Fibroblast of villous mesenchyme (primary cell): ENCODE measurements around the gene SLIT3. TPM values are rescaled to one million over a fixed set of nuclear protein-coding genes. Genes with fewer than 3 reads are reported as not detected.

Experiments
- DNase-seq: peaks from one replicate; pipeline ENCODE4 v3.0.0-alpha.2; 2010; ENCODE audit warnings: low read depth
- H3K4me3 ChIP-seq: 2 replicates; pipeline ENCODE4 v1.5.1; 2011; ENCODE audit warnings: low read depth, mild to moderate bottlenecking, low read length
- total RNA-seq: library from RNA; depleted of rRNA; stranded (reverse); fragments of >200 nt; gene quantifications from 2 replicates; pipeline ENCODE4 v1.2.3, GENCODE V29; 2012
- TF ChIP-seq, protein P1 (sequence below): IDR thresholded peaks from 2 replicates; pipeline ENCODE4 v1.5.1; 2012; ENCODE audit warnings: low read depth, mild to moderate bottlenecking, low read length; ENCODE audit not compliant: insufficient read depth

The SLIT3 gene
- total RNA-seq, 1 donor = under 0.01 TPM

DNA sequence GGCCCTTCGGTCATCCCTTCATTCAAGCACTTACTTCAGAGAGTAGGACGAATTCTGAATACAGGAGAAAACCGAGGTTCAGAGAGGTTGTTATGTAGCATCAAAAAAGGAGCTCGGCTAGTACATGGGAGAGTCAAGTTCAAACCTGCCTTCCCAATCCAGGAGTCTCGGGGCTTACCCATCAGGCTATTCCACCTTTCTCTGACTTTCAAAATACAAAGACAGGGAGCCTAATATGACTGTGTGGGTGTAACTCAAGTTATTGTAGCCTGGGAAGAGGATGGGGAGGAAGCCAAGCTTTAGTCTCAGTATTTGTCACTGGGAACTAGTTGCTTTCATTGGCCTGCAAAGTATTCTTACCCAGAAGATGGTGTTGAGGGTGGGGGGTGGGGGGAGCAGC lies 447.0 kb downstream of the SLIT3 start:
- TF ChIP-seq, protein P1, sequence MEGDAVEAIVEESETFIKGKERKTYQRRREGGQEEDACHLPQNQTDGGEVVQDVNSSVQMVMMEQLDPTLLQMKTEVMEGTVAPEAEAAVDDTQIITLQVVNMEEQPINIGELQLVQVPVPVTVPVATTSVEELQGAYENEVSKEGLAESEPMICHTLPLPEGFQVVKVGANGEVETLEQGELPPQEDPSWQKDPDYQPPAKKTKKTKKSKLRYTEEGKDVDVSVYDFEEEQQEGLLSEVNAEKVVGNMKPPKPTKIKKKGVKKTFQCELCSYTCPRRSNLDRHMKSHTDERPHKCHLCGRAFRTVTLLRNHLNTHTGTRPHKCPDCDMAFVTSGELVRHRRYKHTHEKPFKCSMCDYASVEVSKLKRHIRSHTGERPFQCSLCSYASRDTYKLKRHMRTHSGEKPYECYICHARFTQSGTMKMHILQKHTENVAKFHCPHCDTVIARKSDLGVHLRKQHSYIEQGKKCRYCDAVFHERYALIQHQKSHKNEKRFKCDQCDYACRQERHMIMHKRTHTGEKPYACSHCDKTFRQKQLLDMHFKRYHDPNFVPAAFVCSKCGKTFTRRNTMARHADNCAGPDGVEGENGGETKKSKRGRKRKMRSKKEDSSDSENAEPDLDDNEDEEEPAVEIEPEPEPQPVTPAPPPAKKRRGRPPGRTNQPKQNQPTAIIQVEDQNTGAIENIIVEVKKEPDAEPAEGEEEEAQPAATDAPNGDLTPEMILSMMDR = no peak
- no peak for DNase-seq
- no peak overlapping the region for H3K4me3 ChIP-seq

DNA sequence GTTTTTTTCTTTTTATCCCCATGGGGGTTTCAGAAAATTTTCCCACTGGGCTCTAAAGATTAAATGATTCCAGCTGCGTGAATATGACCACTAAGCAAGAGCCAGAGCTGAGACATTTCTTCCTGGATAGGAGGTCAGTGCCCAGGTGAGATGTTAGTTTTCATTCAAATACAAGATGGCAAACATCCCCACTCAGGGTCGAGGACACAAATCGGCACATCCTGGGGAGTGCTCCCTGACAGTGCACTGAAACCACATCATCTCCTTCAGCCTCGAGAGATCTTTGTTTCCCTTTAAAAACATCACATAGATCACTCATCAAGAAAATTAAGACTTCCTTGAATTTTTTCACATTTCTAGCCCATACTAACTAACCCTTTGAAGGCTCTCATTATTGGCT lies 448.6 kb downstream of the SLIT3 start:
- no peak for DNase-seq
- TF ChIP-seq, protein P1 = no peak
- no peak overlapping the region for H3K4me3 ChIP-seq

DNA sequence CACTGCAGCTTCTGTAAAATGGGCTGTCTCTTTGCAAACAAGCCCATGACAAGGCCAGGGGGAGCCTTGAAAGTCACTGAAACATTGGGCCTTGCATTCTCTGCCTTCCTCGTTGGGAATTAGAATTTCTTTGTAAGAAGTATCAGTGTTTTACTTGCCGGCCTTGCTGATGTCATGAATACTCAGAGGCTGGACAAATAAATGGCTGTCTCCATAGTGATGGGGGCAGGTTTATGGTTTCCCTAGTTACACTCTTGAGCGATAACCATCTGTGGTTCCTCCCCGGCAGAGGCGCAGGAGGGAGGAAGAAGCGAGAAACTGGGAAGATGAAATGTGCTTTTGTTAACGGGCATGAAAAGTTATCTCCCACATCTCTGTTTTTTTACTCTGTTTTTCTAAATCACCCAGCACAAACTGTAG lies 449.0 kb downstream of the SLIT3 start:
- H3K4me3 ChIP-seq = no peak overlapping the region
- TF ChIP-seq, protein P1 = no peak
- DNase-seq = peak; percentile 63

DNA sequence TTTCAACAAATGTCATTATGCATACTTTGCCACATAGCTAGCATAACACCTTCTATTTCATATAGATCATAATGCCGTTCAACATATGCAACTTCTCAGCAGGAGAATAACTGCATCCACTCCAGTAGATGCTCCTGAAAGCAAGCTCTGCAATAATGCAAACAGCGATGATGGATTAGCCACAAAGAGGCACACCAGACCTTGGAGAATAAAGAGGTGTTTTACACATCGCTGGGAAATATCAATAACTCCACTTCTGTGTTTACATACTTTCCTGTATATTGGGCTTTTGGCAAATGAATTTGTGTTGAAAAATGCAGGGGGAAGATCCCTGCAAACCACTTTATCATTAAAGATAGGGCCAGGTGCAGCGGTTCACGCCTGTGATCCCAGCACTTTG lies 450.3 kb downstream of the SLIT3 start:
- TF ChIP-seq, protein P1 = no peak
- no peak for DNase-seq
- no peak overlapping the region for H3K4me3 ChIP-seq

DNA sequence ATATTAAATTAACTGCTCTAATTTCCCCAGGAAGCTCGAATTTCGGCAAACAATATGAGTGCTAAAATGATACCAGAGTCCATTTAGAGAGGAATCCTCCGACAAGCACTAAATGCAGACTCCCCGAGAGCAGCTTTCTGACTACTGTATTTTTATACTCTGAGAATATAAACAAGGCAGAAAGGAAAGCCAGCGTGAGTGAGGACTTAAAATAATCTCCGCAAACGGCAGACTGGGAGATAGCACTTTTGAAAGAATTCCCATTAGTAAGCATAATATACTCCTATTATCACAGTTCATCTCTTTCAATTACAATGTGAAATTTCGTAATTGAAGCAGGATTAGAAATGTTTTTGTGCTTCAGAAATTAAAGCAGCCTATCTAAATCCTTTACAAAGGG lies 452.4 kb downstream of the SLIT3 start:
- TF ChIP-seq, protein P1 = no peak
- H3K4me3 ChIP-seq = no peak overlapping the region
- no peak for DNase-seq

DNA sequence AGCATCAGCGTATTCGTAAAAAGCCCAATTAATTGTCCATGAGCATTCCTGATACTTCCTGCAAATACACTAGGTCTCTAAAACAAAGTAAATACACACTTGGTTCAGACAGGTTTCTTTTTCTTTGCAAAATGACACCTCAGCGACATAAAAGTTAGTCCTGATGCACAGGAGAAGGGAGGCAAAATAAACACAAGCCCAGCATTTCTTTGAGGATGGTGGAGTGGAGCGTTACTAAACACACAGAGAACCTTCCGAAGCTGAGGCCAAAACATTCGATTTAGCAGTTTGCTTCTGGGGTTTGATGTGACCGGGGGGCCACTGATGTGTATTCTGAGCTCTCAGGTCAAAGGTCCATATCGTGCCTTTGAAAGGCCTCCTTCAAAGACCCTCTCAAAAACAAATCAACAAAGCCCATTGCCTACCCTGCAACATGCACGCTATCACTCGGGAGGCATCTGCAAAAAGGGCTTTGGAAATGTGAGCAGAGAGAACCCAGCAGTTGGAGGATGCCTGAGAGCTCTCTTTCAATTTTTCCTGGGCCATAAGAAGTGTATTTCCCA lies 453.3 kb downstream of the SLIT3 start:
- TF ChIP-seq, protein P1 = no peak
- no peak overlapping the region for H3K4me3 ChIP-seq
- no peak for DNase-seq

DNA sequence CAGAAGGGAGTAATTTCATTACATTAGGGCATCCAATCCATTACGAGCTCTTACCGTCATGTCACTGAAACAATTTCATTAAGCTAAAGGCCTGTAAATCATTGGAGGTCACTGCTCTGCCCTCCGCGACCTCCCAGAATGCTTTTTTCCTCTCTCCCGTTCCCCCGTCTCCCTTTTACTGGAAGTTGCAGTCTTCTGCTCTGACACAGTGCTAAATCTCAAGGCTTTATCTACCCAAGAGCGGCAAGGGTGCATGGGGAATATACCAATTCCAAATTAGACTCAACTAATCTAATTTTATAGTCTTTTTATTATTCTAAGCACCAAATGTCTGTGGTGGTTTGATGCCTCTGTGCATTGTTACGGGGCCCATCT lies 456.0 kb downstream of the SLIT3 start:
- DNase-seq = no peak
- TF ChIP-seq, protein P1 = no peak
- H3K4me3 ChIP-seq = no peak overlapping the region
